HL-60 (cell line): ENCODE measurements around the gene SNX20.

Experiments
- DNase-seq, 2 experiments: peaks; one replicate each; pipeline ENCODE4 v3.0.0-alpha.2; 2010 to 2020; ENCODE audit warnings: low read depth in 1 of 2, low spot score in 1 of 2
- H3K27ac ChIP-seq: fragments of 250-450 bp; sonication (Bioruptor Pico); replicated peaks from 2 replicates; pipeline ENCODE4 v1.5.1; 2020; ENCODE audit warnings: mild to moderate bottlenecking, moderate library complexity
- H3K27me3 ChIP-seq: fragments of 250-450 bp; sonication (Bioruptor Pico); 2 replicates; pipeline ENCODE4 v1.5.1; 2021; ENCODE audit warnings: mild to moderate bottlenecking, moderate library complexity; ENCODE audit not compliant: insufficient read depth, poor library complexity, severe bottlenecking
- H3K4me3 ChIP-seq: replicated peaks from 2 replicates; pipeline ENCODE4 v1.5.1; 2011; ENCODE audit warnings: mild to moderate bottlenecking, control low read depth, low read length; ENCODE audit not compliant: insufficient read depth
- GABPA ChIP-seq: IDR thresholded peaks from 2 replicates; pipeline ENCODE4 v1.6.1; 2012; ENCODE audit warnings: low read depth
- POLR2AphosphoS5 ChIP-seq: IDR thresholded peaks from 2 replicates; pipeline ENCODE4 v1.6.1; 2012; ENCODE audit warnings: low read depth
- SPI1 ChIP-seq: IDR thresholded peaks from 2 replicates; pipeline ENCODE4 v1.6.1; 2012; ENCODE audit warnings: low read depth, mild to moderate bottlenecking, borderline replicate concordance
- TF ChIP-seq, protein P1 (sequence below): IDR thresholded peaks from 2 replicates; pipeline ENCODE4 v1.6.1; 2012; ENCODE audit warnings: low read depth; ENCODE audit not compliant: insufficient replicate concordance
- TF ChIP-seq, protein P2 (sequence below): IDR thresholded peaks from one replicate; pipeline ENCODE4 v1.5.1; 2011; ENCODE audit warnings: low read length, control low read depth, inconsistent platforms; ENCODE audit not compliant: insufficient read depth

SNX20 gene

GRCh38 chr16:50631985-50632576 is 49.0 kb downstream of the SNX20 start:
- no peak overlapping the region for H3K27ac ChIP-seq
- no peak overlapping the region for H3K4me3 ChIP-seq
- TF ChIP-seq, protein P1, sequence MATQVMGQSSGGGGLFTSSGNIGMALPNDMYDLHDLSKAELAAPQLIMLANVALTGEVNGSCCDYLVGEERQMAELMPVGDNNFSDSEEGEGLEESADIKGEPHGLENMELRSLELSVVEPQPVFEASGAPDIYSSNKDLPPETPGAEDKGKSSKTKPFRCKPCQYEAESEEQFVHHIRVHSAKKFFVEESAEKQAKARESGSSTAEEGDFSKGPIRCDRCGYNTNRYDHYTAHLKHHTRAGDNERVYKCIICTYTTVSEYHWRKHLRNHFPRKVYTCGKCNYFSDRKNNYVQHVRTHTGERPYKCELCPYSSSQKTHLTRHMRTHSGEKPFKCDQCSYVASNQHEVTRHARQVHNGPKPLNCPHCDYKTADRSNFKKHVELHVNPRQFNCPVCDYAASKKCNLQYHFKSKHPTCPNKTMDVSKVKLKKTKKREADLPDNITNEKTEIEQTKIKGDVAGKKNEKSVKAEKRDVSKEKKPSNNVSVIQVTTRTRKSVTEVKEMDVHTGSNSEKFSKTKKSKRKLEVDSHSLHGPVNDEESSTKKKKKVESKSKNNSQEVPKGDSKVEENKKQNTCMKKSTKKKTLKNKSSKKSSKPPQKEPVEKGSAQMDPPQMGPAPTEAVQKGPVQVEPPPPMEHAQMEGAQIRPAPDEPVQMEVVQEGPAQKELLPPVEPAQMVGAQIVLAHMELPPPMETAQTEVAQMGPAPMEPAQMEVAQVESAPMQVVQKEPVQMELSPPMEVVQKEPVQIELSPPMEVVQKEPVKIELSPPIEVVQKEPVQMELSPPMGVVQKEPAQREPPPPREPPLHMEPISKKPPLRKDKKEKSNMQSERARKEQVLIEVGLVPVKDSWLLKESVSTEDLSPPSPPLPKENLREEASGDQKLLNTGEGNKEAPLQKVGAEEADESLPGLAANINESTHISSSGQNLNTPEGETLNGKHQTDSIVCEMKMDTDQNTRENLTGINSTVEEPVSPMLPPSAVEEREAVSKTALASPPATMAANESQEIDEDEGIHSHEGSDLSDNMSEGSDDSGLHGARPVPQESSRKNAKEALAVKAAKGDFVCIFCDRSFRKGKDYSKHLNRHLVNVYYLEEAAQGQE: no peak
- TF ChIP-seq POLR2AphosphoS5 (no peak), SPI1 (no peak), GABPA (no peak)
- TF ChIP-seq, protein P2, sequence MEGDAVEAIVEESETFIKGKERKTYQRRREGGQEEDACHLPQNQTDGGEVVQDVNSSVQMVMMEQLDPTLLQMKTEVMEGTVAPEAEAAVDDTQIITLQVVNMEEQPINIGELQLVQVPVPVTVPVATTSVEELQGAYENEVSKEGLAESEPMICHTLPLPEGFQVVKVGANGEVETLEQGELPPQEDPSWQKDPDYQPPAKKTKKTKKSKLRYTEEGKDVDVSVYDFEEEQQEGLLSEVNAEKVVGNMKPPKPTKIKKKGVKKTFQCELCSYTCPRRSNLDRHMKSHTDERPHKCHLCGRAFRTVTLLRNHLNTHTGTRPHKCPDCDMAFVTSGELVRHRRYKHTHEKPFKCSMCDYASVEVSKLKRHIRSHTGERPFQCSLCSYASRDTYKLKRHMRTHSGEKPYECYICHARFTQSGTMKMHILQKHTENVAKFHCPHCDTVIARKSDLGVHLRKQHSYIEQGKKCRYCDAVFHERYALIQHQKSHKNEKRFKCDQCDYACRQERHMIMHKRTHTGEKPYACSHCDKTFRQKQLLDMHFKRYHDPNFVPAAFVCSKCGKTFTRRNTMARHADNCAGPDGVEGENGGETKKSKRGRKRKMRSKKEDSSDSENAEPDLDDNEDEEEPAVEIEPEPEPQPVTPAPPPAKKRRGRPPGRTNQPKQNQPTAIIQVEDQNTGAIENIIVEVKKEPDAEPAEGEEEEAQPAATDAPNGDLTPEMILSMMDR: no peak
- no peak for DNase-seq
- H3K27me3 ChIP-seq: no peaks in the 10 kb centered on the region

DNA sequence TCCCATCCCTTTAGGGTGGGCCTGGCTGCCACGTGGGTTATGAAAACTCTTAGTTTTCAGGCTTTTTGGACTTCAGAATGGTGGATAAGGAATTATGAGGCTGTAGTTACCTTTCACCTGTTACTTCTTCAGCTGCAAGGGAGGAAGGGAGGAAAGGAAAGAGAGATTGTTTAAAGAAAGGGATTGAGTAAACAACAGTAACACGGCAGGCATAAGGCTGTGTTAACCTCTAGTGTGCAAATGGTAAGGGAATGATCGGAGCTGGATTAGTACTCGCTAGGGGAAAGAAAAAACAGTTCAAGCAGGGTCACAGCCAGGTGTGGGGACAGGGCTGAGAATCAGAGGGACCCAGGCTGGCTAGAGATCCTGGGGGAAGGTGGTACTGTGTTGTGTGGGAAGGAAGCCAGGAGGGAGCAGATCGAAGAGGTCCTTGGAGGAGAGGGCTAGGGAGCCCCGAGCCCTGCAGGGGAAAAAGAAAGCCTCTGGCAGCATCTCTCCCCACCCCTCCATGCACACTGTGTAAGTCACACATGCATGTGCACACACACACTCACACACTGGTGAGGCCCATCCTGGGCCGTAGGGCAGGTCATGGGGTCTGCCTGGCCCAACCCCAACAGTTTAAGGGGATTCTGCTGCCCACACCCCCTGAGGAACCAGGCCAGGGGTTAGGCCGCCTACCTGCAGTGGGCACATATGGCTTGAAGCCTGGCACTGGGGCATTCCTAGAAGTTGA is 49.7 kb downstream of the SNX20 start:
- no peaks in the 10 kb centered on the region for H3K27me3 ChIP-seq
- DNase-seq: no peak
- no peak overlapping the region for H3K4me3 ChIP-seq
- TF ChIP-seq SPI1 (no peak), POLR2AphosphoS5 (no peak), GABPA (no peak)
- TF ChIP-seq, protein P2: no peak
- TF ChIP-seq, protein P1: no peak
- no peak overlapping the region for H3K27ac ChIP-seq

- no peak for DNase-seq
- TF ChIP-seq, protein P2: no peak
- TF ChIP-seq SPI1 (no peak), POLR2AphosphoS5 (no peak), GABPA (no peak)
- TF ChIP-seq, protein P1: no peak
- Histone ChIP-seq H3K27me3 (no peaks in the 10 kb centered on the region), H3K4me3 (no peak overlapping the region), H3K27ac (no peak overlapping the region)
These were observed 50.6 kb downstream of the SNX20 start for GRCh38 chr16:50630394-50631020.
